Fibroblast of lung (primary cell): ENCODE results near the gene PLA2G2C. TPM values are rescaled to one million over a fixed set of nuclear protein-coding genes. Genes with fewer than 3 reads are reported as not detected.

ENCODE experiments used
- DNase-seq, 2 donors: peaks; one replicate each; pipeline versions ENCODE4 v3.0.0 to v3.0.0-alpha.2; 2010; ENCODE audit warnings: low read depth in 2 of 2
- H2AFZ ChIP-seq: 2 replicates; pipeline ENCODE4 v1.5.1; 2012; ENCODE audit warnings: low read length, control low read depth, inconsistent platforms
- H3K27ac ChIP-seq: 2 replicates; pipeline ENCODE4 v1.5.1; 2011; ENCODE audit warnings: low read length, control low read depth; ENCODE audit not compliant: insufficient read depth
- H3K27me3 ChIP-seq: 2 replicates; pipeline ENCODE4 v1.5.1; 2011; ENCODE audit warnings: mild to moderate bottlenecking, low read length; ENCODE audit not compliant: control insufficient read depth, insufficient read depth
- H3K36me3 ChIP-seq: 2 replicates; pipeline ENCODE4 v1.5.1; 2011; ENCODE audit warnings: low read length; ENCODE audit not compliant: control insufficient read depth, insufficient read depth
- H3K4me1 ChIP-seq: 2 replicates; pipeline ENCODE4 v1.5.1; 2011; ENCODE audit warnings: low read length; ENCODE audit not compliant: control insufficient read depth, insufficient read depth; ENCODE audit errors: extremely low read depth
- H3K4me2 ChIP-seq: 2 replicates; pipeline ENCODE4 v1.5.1; 2011; ENCODE audit warnings: low read length, control low read depth; ENCODE audit not compliant: insufficient read depth; ENCODE audit errors: extremely low read depth
- H3K4me3 ChIP-seq, 4 experiments: fragments of 200-600 bp in 1 of 4; sonication (generic) in 1 of 4; replicated peaks in 1 of 4; 2 replicates each; pipeline ENCODE4 v1.5.1; 2011 to 2016; ENCODE audit warnings: low read length in 4 of 4, low read depth in 3 of 4, mild to moderate bottlenecking in 3 of 4, control low read depth in 2 of 4, inconsistent platforms in 1 of 4, mixed read lengths in 1 of 4; ENCODE audit not compliant: insufficient read depth in 1 of 4; ENCODE audit errors: control extremely low read depth in 1 of 4
- H3K79me2 ChIP-seq: 2 replicates; pipeline ENCODE4 v1.5.1; 2012; ENCODE audit warnings: mild to moderate bottlenecking, low read length, inconsistent platforms; ENCODE audit not compliant: control insufficient read depth, insufficient read depth
- H3K9ac ChIP-seq: 2 replicates; pipeline ENCODE4 v1.5.1; 2011; ENCODE audit warnings: mild to moderate bottlenecking, low read length, control low read depth; ENCODE audit not compliant: insufficient read depth
- H3K9me3 ChIP-seq: 2 replicates; pipeline ENCODE4 v1.5.1; 2012; ENCODE audit warnings: low read depth, low read length; ENCODE audit not compliant: control insufficient read depth, insufficient read depth
- H4K20me1 ChIP-seq: 2 replicates; pipeline ENCODE4 v1.5.1; 2011; ENCODE audit warnings: low read length; ENCODE audit not compliant: control insufficient read depth, insufficient read depth; ENCODE audit errors: extremely low read depth
- EZH2 ChIP-seq: IDR thresholded peaks from 2 replicates; pipeline ENCODE4 v1.5.1; 2012; ENCODE audit warnings: low read length, control low read depth, mild to moderate bottlenecking; ENCODE audit errors: missing control alignments
- polyA plus RNA-seq, 2 donors: library from polyadenylated mRNA; depleted of rRNA in 1 of 2; stranded (reverse) in 1 of 2; unstranded in 1 of 2; fragments of >200 nt; gene quantifications; 2 replicates each; pipeline ENCODE4 v1.2.1, GENCODE V29; 2011 to 2012; ENCODE audit warnings: missing spikeins in 1 of 2
- total RNA-seq: library from RNA; depleted of rRNA; stranded (reverse); fragments of >200 nt; gene quantifications from 2 replicates; pipeline ENCODE4 v1.2.1, GENCODE V29; 2014
- TF ChIP-seq, protein P1 (sequence below), 2 donors: IDR thresholded peaks in 1 of 2; conservative IDR thresholded peaks in 1 of 2; 1 replicate in 1 of 2; 2 replicates in 1 of 2; pipeline ENCODE4 v1.5.1; 2011 to 2012; ENCODE audit warnings: low read length in 2 of 2, control low read depth in 1 of 2, inconsistent platforms in 1 of 2, low read depth in 1 of 2, mild to moderate bottlenecking in 1 of 2

PLA2G2C gene
- total and polyA plus RNA-seq, 2 donors (not counting 1 experiment from before 2014, with no cell fraction given) = not detected

GRCh38 chr1:20126806-20127440, 59.4 kb downstream of the PLA2G2C start:
- no peaks in the 10 kb centered on the region for H3K4me1 ChIP-seq
- H3K27ac ChIP-seq = no peak overlapping the region
- TF ChIP-seq, protein P1, sequence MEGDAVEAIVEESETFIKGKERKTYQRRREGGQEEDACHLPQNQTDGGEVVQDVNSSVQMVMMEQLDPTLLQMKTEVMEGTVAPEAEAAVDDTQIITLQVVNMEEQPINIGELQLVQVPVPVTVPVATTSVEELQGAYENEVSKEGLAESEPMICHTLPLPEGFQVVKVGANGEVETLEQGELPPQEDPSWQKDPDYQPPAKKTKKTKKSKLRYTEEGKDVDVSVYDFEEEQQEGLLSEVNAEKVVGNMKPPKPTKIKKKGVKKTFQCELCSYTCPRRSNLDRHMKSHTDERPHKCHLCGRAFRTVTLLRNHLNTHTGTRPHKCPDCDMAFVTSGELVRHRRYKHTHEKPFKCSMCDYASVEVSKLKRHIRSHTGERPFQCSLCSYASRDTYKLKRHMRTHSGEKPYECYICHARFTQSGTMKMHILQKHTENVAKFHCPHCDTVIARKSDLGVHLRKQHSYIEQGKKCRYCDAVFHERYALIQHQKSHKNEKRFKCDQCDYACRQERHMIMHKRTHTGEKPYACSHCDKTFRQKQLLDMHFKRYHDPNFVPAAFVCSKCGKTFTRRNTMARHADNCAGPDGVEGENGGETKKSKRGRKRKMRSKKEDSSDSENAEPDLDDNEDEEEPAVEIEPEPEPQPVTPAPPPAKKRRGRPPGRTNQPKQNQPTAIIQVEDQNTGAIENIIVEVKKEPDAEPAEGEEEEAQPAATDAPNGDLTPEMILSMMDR (conservative IDR thresholded peaks at IDR 0.05 in 1 of 2, IDR thresholded peaks at IDR 0.05 in 1 of 2; ENCODE audit: low read depth in 1 of 2, low read length in 2 of 2) = no peak
- TF ChIP-seq EZH2 = no peak
- no peak overlapping the region for H2AFZ ChIP-seq
- H3K9ac ChIP-seq = no peak overlapping the region
- H3K4me2 ChIP-seq = no peak overlapping the region
- peaks cover under 1% of the 10 kb centered on the region for H3K27me3 ChIP-seq
- H3K36me3 ChIP-seq = no peaks in the 10 kb centered on the region
- H3K9me3 ChIP-seq = no peaks in the 10 kb centered on the region
- no peak overlapping the region for H3K4me3 ChIP-seq
- H4K20me1 ChIP-seq = no peaks in the 10 kb centered on the region
- H3K79me2 ChIP-seq = no peaks in the 10 kb centered on the region
- no peak for DNase-seq

- TF ChIP-seq, protein P1 (conservative IDR thresholded peaks at IDR 0.05 in 1 of 2, IDR thresholded peaks at IDR 0.05 in 1 of 2; ENCODE audit: low read depth in 1 of 2, low read length in 2 of 2) = no peak
- TF ChIP-seq EZH2 = no peak
- DNase-seq = no peak
- Histone ChIP-seq H3K27ac (no peak overlapping the region), H3K79me2 (no peaks in the 10 kb centered on the region), H3K9me3 (no peaks in the 10 kb centered on the region), H3K4me2 (no peak overlapping the region), H3K4me3 (no peak overlapping the region), H2AFZ (no peak overlapping the region), H3K4me1 (no peaks in the 10 kb centered on the region), H4K20me1 (no peaks in the 10 kb centered on the region), H3K9ac (no peak overlapping the region), H3K36me3 (no peaks in the 10 kb centered on the region), H3K27me3 (peaks cover 5% of the 10 kb centered on the region)
Measured at GRCh38 chr1:20126041-20126805, 60.1 kb downstream of the PLA2G2C start.

DNA sequence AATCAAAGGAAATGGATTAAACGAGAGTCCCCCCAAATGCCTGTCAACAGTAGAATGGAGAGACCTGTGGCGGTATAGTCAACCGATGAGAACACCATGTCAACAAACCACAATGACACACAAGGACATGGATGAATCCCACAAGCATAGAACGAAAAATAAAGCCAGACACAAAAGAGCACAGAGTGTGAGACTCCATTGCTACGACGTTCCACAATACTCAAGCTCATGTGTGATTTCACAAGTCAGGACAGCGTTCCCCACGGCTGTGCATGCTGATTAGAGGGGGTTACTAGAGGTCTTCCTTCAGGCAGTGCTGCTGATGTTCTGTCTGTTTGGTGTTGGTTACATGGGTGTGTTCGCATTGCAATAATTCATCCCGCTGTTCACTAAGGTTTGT, 61.2 kb downstream of the PLA2G2C start:
- TF ChIP-seq, protein P1 (conservative IDR thresholded peaks at IDR 0.05 in 1 of 2, IDR thresholded peaks at IDR 0.05 in 1 of 2; ENCODE audit: low read depth in 1 of 2, low read length in 2 of 2) = no peak
- TF ChIP-seq EZH2 = no peak
- no peaks in the 10 kb centered on the region for H3K79me2 ChIP-seq

More for the DNA sequence above, 61.2 kb downstream of the PLA2G2C start:
- Histone ChIP-seq H3K27me3 (peaks cover 9% of the 10 kb centered on the region), H2AFZ (no peak overlapping the region), H3K4me2 (no peak overlapping the region), H3K4me1 (no peaks in the 10 kb centered on the region), H4K20me1 (no peaks in the 10 kb centered on the region), H3K36me3 (no peaks in the 10 kb centered on the region), H3K9me3 (no peaks in the 10 kb centered on the region), H3K9ac (no peak overlapping the region), H3K27ac (no peak overlapping the region), H3K4me3 (no peak overlapping the region)
- DNase-seq = peak in 1 of 2 donors; percentile 22
